ENCODE results near the gene ITIH6.
"Not testable (repeated sequence)": the region's sequence is repeated elsewhere in the genome, so short reads cannot be mapped to it uniquely, and the experiment has no call there.

Gene ITIH6

DNA sequence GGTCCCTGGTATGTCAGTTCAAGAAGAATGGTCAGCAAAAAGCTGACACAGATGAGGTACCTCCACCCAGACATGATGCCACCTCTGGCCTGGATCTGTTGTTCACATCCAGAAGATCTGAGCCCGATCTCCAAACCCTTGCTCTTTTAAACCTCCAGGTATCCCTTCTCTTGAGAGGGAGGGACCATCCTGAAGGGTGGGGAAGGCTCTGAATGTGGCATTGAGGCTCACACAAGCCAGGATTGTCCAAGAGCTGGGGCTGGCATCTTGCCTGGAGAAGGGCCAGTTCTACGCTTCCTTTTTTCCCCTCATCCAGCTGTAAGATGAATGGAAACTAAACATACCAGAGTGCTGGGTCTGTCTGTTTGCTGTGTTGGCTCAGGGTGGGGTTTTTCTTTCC is at the start of gene ITIH6:
ITIH6 (minus strand) TSS at position 119 of the 400 bp plus-strand sequence; CDS start at position 74, 45 bp downstream.
- DNase-seq, result no peak

GRCh38 chrX:54847700-54848099 is 49.6 kb upstream of the ITIH6 start:
- DNase-seq, result not testable (repeated sequence)

GRCh38 chrX:54843050-54843449 is 45.0 kb upstream of the ITIH6 start:
- no peak for DNase-seq

DNA sequence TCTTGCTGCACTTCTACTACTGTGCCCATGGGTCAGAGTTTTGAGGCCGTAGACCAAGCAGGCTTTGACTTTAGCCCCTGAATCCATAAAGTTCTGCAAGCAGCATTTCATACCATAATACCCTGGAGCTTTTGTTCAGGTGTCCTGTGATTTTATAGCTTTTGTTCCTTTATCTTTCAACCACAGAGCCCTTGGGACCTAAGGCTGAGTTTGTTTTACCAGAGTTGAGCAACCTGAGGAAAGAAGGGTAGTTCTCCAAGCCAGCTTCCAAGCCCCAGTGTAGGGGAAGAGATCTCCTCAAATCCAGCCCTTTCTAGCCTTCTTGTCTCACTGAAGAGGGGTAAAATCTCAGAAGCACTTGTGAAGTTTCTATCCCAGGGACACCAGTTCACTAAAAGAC is 44.6 kb upstream of the ITIH6 start:
- no peak for DNase-seq

GRCh38 chrX:54841184-54841874 is 43.3 kb upstream of the ITIH6 start:
- DNase-seq, result not testable (repeated sequence)

DNA sequence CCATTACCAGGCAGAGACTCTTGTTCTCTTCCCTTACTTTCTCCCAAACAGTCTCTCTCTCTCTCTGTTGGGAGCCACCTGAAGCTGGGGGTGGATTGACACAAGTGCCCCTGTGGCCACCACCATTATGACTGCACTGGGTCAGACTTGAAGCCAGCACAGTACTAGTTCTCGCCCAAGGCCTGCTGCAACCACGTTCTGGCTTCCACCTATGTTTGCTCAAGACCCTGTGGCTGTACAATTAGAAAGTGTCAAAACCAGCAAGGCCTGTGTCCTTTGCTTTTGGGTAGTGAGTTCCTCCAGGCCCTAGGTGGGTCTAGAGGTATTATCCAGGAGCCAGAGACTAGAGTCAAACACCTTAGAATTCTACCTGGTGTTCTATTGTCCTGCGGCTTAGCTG is 40.5 kb upstream of the ITIH6 start:
- DNase-seq, result no peak

DNA sequence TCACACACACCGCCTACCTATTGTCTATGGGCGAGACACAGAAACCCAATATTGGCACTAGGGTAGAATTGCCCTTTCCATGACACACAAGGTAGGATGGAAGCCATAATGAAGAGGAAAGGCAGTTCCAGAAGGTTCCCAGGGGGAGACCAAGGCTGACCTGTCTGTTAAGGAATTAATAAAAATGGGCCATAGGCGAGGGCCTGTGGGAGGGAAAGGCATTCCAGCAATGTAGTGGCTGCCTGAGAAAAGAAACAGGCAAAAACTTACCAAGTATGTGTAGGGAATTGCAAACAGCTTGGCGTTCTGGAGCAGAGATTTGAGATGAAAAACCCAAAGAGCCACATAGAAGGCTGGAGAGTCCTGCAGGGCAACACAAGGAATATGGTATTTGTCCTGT is 28.5 kb upstream of the ITIH6 start:
- no peak for DNase-seq

DNA sequence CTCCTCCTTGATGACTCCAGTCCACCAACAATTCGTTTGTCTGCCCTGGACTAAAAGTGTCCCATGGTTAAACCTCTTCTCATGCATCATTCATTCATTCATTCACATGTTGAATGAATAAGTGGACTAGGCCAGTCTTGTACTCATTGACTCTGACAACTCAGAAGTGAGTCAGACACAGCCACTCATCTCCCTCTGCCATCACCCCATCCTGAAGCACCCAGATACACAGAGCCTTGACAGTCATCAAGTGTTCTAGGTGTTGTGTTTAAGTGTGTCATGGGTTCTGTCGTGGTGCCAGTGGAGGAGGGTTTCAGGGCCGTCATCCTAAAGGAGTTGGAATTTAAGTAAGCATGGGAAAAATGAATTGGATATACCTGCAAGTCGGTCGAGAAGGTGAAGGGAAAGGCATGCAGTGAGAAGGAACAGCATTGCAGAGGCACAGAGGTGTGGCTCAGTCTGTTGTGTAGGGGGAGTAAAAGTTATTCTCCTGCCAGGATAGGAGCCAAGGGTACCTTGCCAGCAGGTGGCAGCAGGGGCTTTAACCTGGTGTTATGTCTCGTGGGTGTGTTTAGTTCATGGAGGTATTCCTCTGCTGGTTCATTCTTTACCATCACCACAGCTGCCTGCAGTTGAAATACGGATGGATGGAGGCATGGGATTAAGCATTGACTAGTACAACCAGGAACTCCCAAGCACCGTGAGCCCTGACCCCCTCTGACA is 27.8 kb upstream of the ITIH6 start:
- DNase-seq, result peak in 1 of 2 donors; percentile 9

GRCh38 chrX:54824722-54825121 is 26.7 kb upstream of the ITIH6 start:
- no peak for DNase-seq

- DNase-seq, result no peak
Measured at GRCh38 chrX:54824195-54824594, 26.1 kb upstream of the ITIH6 start.

- no peak for DNase-seq
Measured at GRCh38 chrX:54821310-54821709, 23.3 kb upstream of the ITIH6 start.

DNA sequence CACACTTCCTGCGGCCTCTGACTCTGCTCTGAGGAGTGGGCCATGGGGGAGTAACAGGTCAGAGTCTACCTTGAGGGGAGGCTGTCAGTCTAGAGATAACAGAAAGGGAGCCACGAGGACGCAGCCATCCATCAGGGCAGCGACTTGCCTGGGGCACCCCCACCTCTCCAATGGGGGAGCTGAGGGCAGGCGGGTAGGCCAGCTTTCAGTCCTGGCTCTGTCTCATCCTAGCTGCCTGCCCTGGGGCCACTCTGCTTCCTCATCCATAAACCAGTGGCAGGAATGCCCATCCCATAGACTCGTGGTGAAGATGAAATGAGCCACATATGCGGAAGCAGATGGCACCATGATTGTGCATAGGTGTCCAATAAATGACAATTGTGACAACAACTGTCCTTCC is 22.7 kb upstream of the ITIH6 start:
- no peak for DNase-seq

DNA sequence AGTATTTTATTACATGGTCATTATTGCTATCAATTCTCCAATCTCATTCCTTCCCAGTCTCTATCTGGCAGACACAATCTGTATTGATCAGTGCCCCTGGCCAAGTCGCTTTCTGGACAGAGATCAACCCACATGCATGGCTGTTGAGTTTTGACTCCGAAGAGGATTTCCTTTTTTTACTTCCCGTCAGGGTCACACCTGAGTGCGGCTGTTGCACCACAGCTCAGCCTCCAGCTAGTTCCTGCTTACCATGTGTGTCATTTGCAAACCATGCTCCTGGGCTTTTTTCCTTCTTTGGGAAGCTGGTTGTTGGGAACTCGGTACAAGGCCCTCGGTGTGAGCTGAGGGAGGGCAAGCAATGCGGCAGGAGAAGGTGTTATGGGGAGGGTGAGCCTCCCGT is 21.1 kb upstream of the ITIH6 start:
- no peak for DNase-seq

GRCh38 chrX:54818221-54818620 is 20.2 kb upstream of the ITIH6 start:
- DNase-seq, result no peak

DNA sequence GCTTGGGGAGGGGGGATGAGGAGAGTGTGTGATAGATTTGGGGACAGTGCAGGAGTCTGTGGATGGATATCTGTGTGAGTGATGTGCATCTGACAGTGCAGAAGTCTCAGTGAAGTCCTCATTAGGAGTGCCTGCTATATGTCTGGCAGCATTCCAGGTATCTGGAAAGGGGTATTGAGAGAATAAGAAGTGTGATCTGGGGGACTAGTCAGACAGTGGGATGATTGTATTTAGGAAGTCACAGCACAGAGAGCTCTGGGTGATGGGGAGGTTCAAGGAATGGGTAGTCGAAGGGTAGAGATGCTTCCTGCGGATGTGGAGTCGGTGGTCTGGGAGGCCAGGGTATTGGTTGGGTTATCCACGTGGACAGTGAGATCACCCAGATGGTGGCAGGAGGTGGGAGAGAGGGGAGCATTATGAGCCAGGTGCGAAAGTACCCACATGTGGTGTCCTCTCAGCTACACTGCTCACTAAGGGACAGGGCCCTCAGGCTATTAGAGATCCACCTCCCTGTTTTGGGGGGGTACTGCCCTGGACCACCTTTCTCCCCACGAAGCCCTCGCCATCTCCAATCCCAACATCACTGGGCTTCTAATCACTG is 19.3 kb upstream of the ITIH6 start:
- DNase-seq, result no peak

GRCh38 chrX:54812306-54812705 is 14.3 kb upstream of the ITIH6 start:
- no peak for DNase-seq

DNA sequence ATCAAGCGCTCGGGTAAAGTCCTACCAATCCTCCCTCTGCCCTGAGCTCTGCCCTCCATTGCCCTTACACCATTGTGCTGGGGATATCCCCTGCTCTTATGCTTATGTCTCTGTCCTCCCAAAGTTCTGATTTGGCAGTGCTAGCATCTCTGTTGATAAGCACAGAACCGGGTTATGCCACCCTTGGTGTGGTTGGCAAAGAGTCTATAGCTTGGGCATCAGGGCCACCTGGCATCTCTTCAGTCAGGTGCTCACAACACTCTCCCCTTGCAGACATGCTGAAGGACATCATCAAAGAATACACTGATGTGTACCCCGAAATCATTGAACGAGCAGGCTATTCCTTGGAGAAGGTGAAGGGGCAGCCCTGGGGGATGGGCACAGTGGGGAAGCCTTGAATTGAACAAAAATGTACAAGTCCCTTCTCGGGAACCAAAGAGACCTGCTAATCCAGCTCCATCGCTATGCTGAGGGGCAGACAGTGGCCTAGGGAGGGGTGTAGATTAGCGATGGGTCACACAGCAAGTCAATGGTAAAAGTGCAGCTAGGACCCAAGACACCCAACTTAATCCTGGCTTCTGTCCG is 13.3 kb upstream of the ITIH6 start:
- DNase-seq, result no peak

- no peak for DNase-seq
Measured at GRCh38 chrX:54810532-54810931, 12.5 kb upstream of the ITIH6 start.

GRCh38 chrX:54808605-54809483 is 10.8 kb upstream of the ITIH6 start:
- DNase-seq, result peak; percentile 86

DNA sequence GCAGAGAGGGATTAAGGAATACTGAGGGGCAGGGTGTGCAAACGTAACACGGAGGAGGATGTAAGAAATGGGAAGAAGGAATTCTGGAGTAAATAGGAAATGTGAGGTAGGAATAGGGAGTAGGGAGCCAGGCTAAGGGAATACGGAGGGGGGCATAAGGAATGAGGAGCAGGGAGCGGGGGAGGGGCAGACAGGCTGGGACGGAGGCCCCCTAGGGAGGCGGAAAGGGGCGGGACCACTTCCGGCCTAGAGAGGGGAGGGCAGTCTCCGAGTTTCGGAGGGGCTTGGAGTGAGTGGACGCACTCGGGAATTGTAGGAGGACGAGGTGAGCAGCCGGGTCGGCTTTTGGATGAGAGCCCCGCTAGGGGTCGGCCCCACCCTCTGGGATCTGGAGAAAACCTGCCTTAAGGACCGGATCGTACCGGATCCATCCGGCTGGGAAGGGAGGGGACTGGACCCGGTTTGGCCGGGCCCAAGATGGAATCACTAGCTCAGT is 10.1 kb upstream of the ITIH6 start:
- DNase-seq, result peak; percentile 48 to 51

- DNase-seq, result peak in 1 of 2 donors; percentile 22
Measured at GRCh38 chrX:54807524-54808108, 9.6 kb upstream of the ITIH6 start, which contains the start of gene MAGED2. TSS of gene MAGED2 (plus strand) at chrX:54807745. CDS start at chrX:54809332, 1,587 bp downstream.

DNA sequence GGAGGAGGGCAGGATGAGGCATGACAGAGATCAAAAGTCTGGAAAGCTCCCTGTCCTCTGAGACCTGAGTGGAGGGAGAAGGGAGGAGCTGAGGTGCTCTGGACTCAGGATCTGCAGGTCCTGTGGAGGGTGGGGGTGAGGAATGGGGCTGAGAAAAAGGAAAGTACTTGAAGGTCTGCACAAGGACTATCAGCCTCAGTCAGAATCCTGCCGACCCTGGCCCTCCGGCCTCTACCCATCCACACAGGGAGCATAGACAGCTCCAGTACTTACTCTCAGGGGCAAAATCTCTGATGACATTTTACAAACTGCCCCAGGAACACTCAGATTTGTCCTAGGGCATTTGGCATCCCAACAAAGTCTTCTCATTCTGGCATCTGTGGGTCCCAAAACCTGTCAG is 991 bp upstream of the ITIH6 start:
- no peak for DNase-seq
